Loucy (cell line): ENCODE data around the gene APOA5.

Experiments used
- EZH2phosphoT487 ChIP-seq: fragments of 200-600 bp; IDR thresholded peaks from 2 replicates; pipeline ENCODE4 v1.6.1; 2018; ENCODE audit warnings: antibody characterized with exemption, mild to moderate bottlenecking, moderate library complexity, borderline replicate concordance
- TF ChIP-seq, protein P1 (sequence below): fragments of 200-600 bp; sonication (generic); conservative IDR thresholded peaks from 2 replicates; pipeline ENCODE4 v1.5.1; 2014; ENCODE audit warnings: mild to moderate bottlenecking, antibody characterized with exemption, low read length

DNA sequence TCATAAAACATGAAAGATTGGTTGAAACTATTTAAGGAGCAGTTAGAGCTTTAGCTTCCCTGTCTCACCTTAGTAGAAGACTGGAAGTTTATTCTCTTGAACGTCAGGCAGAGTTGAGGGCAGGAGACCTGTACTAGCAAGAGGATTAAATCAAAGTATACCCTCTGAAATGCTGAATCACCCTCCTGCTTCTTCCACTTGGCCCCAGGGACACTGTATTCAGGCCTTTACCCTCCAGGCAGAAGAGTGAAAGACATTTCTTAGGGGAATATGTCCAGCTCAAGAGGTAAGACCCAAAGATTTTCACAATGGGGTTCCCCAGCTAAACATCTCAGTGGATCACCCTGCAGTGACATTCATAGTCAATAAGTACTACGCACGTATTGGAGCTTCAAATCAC, 19.5 kb upstream of the APOA5 start:
- TF ChIP-seq, protein P1, sequence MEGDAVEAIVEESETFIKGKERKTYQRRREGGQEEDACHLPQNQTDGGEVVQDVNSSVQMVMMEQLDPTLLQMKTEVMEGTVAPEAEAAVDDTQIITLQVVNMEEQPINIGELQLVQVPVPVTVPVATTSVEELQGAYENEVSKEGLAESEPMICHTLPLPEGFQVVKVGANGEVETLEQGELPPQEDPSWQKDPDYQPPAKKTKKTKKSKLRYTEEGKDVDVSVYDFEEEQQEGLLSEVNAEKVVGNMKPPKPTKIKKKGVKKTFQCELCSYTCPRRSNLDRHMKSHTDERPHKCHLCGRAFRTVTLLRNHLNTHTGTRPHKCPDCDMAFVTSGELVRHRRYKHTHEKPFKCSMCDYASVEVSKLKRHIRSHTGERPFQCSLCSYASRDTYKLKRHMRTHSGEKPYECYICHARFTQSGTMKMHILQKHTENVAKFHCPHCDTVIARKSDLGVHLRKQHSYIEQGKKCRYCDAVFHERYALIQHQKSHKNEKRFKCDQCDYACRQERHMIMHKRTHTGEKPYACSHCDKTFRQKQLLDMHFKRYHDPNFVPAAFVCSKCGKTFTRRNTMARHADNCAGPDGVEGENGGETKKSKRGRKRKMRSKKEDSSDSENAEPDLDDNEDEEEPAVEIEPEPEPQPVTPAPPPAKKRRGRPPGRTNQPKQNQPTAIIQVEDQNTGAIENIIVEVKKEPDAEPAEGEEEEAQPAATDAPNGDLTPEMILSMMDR: no peak
- no peak for TF ChIP-seq EZH2phosphoT487
